HG02981 (cell line): ENCODE results near the gene ZSCAN12.

ENCODE experiments used
- ATAC-seq: cut with Tn5 transposase; IDR thresholded peaks from one replicate; pipeline ENCODE4 v1.9.1; 2021; ENCODE audit warnings: mild to moderate bottlenecking, moderate library complexity; ENCODE audit not compliant: unreplicated experiment

The ZSCAN12 gene

DNA sequence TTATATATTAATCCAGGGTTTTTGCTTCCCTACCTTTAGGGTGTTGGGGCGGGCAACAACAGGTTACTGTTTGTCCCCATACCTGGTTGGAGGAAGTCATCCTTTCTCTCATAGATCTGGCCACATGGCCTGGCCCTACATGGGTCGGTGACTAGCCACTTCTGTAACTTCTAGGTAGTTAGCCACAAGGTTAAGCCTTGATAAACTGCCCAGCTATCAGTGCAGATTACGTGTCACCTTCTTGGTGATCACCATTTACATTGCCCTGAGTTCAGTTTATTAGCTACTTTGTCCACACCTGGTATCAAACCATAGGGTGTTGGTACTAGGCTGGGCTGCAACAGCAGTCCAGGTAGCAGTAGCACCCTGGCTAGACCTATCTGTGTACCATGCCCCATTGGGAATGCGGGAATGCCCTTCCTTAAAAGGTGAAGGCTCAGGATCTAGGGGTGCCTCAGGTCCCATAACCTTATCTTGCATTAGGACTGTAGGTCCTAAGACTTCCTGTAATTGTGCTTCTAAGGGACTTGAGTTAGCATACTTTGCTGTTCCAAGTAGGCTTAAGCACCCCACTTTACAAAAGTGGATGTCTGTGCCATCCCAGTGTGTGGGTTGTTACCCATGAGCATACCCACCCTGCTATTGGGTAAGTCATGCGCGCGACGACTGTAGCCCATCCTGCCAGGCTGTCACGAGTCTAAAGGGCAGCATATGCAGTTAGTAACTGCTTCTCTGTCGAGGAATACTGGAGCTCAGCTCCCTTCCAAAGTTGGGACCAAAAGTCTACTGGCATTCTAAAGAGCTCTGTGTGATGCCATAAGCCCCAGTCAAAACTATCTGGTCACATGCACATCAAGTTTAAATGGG lies 44.6 kb downstream of the ZSCAN12 start:
- no peak for ATAC-seq

- no peak for ATAC-seq
These were observed 45.4 kb downstream of the ZSCAN12 start for GRCh38 chr6:28353981-28354676.

DNA sequence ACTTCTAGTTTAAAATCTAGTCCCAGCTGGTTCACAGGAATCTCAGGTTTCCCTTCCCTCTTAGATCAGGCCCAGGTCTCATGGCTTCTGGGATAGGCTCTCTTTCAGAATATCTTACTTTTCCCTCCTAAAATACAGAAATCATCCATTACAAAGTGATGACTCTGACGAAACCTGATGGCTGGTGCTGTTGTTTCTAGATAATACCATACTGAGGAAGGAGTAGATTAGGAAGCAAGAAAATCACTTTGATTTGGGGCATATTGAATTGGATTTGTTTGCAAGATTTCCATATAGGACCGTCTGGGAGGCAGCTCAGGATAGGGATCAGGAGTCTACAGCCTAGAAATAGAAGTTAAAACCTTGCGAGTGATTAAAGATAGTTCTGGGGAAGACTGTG lies 46.2 kb downstream of the ZSCAN12 start:
- ATAC-seq = no peak

- no peak for ATAC-seq
These were observed 48.0 kb downstream of the ZSCAN12 start for GRCh38 chr6:28351493-28351925.

- ATAC-seq = no peak
These were observed 48.5 kb downstream of the ZSCAN12 start for GRCh38 chr6:28351087-28351486.

GRCh38 chr6:28349892-28350737 lies 49.4 kb downstream of the ZSCAN12 start, which contains the start of gene ZKSCAN3:
TSS of gene ZKSCAN3 (plus strand) at chr6:28349947. CDS start at chr6:28359587, 9,640 bp downstream.
- ATAC-seq = peak; percentile 96

- no peak for ATAC-seq
These were observed 50.1 kb downstream of the ZSCAN12 start for GRCh38 chr6:28349344-28349891.

- no peak for ATAC-seq
These were observed 52.4 kb downstream of the ZSCAN12 start for GRCh38 chr6:28347119-28347518.

- ATAC-seq = no peak
These were observed 54.3 kb downstream of the ZSCAN12 start for GRCh38 chr6:28345201-28345600.

DNA sequence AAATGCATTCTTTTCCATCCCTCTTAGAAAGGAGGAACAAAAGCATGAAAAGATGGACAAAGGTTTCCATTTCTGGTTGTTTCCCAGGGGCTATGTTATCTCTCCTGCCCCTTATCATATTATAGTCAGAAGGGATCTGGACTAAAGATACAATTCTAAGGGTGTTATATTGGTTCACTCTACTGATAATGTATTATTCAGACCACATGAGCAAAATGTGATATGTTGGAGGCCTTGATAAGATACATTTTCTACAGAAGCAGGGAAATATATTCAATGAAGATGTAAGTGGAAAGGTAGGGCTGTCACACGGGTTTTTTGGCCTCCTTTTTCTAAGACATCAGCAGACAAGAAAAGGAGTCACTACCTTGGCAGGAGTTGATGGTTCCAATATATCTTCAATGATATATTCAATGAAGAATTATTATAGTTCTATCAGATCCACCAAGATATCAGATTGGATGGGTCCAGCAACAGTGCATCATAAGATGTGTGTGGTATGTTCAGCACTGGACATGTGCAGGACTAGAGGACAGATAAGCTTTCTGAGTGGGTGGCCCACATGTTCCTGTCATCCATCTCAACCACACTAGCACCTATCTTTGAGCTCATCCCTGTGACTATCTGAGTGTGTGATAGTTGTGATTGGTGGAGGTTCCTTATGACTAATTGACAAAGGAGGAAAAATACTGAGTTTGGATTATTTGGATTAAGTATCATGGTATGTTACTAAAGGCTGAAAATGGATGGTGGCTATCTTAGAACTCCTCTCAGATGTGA lies 55.5 kb downstream of the ZSCAN12 start:
- no peak for ATAC-seq

GRCh38 chr6:28340310-28341095 lies 59.0 kb downstream of the ZSCAN12 start:
- no peak for ATAC-seq

DNA sequence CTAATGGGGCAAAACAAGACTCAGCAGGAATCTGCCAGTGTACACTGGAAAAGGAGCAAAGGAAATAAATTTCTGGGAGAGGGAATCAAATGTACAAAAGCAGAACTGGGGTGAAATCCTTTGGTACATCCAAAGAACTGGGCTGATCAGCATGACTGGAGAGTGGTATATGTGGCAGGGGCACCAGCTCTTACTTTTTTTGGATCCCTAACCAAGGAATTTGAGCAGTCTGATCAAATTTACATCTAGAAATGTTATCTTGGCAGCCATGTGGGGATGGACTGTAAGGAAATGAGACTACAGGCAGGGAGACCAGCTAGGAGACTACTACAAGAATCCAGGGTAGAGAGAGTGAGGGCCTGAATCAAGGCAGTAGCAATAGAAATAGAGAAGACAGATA lies 62.4 kb downstream of the ZSCAN12 start:
- ATAC-seq = no peak

DNA sequence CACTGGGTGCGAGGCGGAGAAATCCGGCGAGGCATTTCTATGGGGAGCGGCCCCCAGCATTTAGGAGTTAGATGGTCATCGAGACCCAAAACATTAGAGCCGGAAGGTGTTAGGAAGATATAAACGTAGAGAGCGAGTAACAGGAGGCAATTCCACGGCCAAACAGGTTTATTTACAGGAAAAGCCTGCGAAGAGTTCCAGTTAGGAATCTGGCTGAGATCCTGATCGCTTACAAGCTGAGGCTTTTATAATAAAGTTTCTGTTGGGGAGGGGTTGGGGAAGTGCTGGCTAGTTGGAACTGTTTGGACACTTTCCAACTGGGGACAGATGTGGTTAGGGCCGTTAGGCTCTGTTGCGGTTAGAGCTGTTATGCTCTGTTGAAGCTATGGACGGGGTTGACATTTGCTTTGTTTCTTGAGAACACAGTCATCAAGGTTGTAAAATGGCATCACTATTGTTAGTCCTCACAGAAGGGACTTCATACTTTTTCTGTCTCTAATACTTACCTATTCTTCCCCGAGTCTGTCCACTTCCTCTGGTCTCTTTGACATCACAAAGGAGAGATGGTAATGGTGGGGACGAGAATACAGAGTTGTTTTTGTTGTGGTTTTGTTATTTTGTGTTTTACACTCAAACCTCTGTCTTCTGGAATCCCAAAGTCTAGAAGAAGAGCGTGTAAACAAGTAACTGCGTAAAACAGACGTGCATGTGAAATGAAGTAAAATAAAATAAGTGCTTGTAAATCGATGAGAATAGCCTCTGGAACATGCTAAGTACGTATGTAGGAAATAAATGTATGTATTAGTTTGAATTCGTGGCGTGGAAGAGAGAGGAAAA lies 63.0 kb downstream of the ZSCAN12 start:
- no peak for ATAC-seq

- peak; percentile 82 for ATAC-seq
These were observed 63.8 kb downstream of the ZSCAN12 start, which contains the start of gene ZSCAN31 for GRCh38 chr6:28335564-28336283. TSS of gene ZSCAN31 (minus strand) at chr6:28336148. CDS start at chr6:28329683, 6,465 bp downstream.

DNA sequence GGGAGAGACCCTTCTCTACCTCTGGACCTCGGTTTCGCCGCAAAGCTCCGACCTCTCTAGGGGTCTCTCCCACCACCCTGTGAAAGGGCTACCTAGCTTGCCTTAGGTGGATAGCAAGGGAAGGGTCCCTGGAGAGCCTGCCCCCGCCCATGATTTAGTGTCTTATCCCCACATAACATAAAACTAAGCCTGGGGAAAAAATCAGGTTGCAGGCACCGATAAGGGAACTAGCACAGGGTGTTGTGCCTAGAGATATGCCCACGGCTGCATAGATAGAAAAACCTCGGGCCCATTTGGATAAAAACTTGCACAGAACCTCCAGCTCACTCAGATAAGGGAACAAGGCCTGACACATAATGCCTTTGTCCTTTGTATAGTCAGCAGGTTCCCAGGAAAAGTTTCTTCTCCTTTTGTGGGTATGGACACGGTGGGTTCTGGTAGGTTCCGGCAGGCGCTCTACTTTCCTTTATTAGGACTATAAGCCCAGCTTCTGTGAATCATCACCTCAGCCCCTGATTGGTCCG lies 64.4 kb downstream of the ZSCAN12 start:
- no peak for ATAC-seq

GRCh38 chr6:28334286-28335039 lies 65.1 kb downstream of the ZSCAN12 start:
- ATAC-seq = no peak

GRCh38 chr6:28333599-28334018 lies 65.9 kb downstream of the ZSCAN12 start:
- no peak for ATAC-seq
